Measurements from ENCODE around the gene SYNC. TPM values are rescaled to one million over a fixed set of nuclear protein-coding genes. Genes with fewer than 3 reads are reported as not detected.

Gene SYNC
- total and polyA plus RNA-seq, 10 of the 15 experiments (the other 5 are each of a cell fraction or from before 2014, with no cell fraction given), result 0.04 to 0.12 (median 0.05) TPM; not detected in 7

DNA sequence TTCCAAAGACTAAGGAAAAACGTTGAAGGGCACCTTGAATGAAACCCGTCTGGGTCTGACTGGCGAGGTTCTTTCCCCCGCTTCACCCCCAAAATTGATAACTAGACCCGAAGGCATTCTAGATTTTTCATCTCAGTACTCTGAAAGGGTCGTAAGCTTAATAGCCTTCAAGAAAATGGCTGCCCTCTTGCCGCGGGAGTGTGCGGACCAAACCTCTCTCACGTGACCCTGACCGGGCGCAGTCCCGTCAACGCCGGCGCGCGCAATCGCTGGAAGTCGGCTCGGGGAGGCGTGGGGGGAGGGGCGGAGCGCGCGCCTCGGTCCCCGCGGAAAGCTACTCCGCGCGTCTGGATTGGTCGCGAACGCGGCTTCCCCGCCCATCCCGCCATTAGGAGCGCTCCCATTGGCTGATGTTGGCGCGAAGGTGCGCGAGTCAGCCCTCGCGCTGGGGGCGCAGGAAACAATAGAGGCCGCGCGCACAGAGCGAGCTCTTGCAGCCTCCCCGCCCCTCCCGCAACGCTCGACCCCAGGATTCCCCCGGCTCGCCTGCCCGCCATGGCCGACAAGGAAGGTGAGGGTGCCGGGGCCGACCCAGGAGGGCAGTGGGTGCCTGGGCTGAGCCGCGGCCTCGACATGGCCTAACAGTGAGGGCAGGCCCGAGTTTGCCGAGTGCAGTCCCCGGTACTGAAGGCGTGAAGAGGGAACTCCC, 51.7 kb downstream of the SYNC start, which contains the start of gene RBBP4 (continued):
- TF ChIP-seq, protein P1, sequence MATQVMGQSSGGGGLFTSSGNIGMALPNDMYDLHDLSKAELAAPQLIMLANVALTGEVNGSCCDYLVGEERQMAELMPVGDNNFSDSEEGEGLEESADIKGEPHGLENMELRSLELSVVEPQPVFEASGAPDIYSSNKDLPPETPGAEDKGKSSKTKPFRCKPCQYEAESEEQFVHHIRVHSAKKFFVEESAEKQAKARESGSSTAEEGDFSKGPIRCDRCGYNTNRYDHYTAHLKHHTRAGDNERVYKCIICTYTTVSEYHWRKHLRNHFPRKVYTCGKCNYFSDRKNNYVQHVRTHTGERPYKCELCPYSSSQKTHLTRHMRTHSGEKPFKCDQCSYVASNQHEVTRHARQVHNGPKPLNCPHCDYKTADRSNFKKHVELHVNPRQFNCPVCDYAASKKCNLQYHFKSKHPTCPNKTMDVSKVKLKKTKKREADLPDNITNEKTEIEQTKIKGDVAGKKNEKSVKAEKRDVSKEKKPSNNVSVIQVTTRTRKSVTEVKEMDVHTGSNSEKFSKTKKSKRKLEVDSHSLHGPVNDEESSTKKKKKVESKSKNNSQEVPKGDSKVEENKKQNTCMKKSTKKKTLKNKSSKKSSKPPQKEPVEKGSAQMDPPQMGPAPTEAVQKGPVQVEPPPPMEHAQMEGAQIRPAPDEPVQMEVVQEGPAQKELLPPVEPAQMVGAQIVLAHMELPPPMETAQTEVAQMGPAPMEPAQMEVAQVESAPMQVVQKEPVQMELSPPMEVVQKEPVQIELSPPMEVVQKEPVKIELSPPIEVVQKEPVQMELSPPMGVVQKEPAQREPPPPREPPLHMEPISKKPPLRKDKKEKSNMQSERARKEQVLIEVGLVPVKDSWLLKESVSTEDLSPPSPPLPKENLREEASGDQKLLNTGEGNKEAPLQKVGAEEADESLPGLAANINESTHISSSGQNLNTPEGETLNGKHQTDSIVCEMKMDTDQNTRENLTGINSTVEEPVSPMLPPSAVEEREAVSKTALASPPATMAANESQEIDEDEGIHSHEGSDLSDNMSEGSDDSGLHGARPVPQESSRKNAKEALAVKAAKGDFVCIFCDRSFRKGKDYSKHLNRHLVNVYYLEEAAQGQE (IDR thresholded peaks at IDR 0.05; ENCODE audit: low read depth, low read length), result no peak
- TF ChIP-seq E2F4 (IDR thresholded peaks at IDR 0.05; ENCODE audit: low read depth, low read length), result peak; percentile 65; the same call in 1 of the 2 replicates
- TF ChIP-seq TAF1 (IDR thresholded peaks at IDR 0.05; ENCODE audit: borderline replicate concordance, low read depth, low read length), result no peak
- peak; percentile 90 for TF ChIP-seq YY1 (IDR thresholded peaks at IDR 0.05; ENCODE audit: low read depth, low read length)
- 0 out of 2 replicates have a peak, but pooled peaks have one; percentile 16 for TF ChIP-seq GATAD2B (conservative IDR thresholded peaks at IDR 0.05; ENCODE audit: low read depth)
- 0 out of 2 replicates have a peak, but pooled peaks have one; percentile 11 for TF ChIP-seq TBL1XR1 (IDR thresholded peaks at IDR 0.05; ENCODE audit: low read depth, low read length)
- peak; percentile 95 for TF ChIP-seq PAX8 (IDR thresholded peaks at IDR 0.05)
- peak; percentile 94 to 97 for TF ChIP-seq BHLHE40 (IDR thresholded peaks at IDR 0.05; ENCODE audit: borderline replicate concordance in 1 of 2, low read depth in 2 of 2, low read length in 1 of 2)
- TF ChIP-seq MLLT1 (IDR thresholded peaks at IDR 0.05), result peak; percentile 65; the same call in 1 of the 2 replicates
- peak; percentile 31; the same call in 1 of the 2 replicates for TF ChIP-seq ATF3 (IDR thresholded peaks at IDR 0.05; ENCODE audit: borderline replicate concordance, extremely low read depth, low read depth, low read length)
- TF ChIP-seq SUPT20H (IDR thresholded peaks at IDR 0.05; ENCODE audit: borderline replicate concordance, control insufficient read depth, low read depth, low read length), result no peak
- no peak; the same call in 1 of the 2 replicates for TF ChIP-seq ASH2L (IDR thresholded peaks at IDR 0.05; ENCODE audit: borderline replicate concordance, low read depth)
- TF ChIP-seq, protein P2, sequence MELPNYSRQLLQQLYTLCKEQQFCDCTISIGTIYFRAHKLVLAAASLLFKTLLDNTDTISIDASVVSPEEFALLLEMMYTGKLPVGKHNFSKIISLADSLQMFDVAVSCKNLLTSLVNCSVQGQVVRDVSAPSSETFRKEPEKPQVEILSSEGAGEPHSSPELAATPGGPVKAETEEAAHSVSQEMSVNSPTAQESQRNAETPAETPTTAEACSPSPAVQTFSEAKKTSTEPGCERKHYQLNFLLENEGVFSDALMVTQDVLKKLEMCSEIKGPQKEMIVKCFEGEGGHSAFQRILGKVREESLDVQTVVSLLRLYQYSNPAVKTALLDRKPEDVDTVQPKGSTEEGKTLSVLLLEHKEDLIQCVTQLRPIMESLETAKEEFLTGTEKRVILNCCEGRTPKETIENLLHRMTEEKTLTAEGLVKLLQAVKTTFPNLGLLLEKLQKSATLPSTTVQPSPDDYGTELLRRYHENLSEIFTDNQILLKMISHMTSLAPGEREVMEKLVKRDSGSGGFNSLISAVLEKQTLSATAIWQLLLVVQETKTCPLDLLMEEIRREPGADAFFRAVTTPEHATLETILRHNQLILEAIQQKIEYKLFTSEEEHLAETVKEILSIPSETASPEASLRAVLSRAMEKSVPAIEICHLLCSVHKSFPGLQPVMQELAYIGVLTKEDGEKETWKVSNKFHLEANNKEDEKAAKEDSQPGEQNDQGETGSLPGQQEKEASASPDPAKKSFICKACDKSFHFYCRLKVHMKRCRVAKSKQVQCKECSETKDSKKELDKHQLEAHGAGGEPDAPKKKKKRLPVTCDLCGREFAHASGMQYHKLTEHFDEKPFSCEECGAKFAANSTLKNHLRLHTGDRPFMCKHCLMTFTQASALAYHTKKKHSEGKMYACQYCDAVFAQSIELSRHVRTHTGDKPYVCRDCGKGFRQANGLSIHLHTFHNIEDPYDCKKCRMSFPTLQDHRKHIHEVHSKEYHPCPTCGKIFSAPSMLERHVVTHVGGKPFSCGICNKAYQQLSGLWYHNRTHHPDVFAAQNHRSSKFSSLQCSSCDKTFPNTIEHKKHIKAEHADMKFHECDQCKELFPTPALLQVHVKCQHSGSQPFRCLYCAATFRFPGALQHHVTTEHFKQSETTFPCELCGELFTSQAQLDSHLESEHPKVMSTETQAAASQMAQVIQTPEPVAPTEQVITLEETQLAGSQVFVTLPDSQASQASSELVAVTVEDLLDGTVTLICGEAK (IDR thresholded peaks at IDR 0.05; ENCODE audit: borderline replicate concordance), result peak; percentile 73; the same call in 1 of the 2 replicates
- peak; percentile 21 for TF ChIP-seq POLR2AphosphoS5 (IDR thresholded peaks at IDR 0.05; ENCODE audit: low read length)

Measured in GM12878 (cell line).